SH-SY5Y (cell line): Measurements from ENCODE around the gene ZC3H18.

Experiments used
- GATA2 ChIP-seq: IDR thresholded peaks from 2 replicates; pipeline ENCODE4 v1.6.1; 2011; ENCODE audit warnings: mild to moderate bottlenecking, low read depth, low read length
- GATA3 ChIP-seq: IDR thresholded peaks from 2 replicates; pipeline ENCODE4 v1.6.1; 2011; ENCODE audit warnings: low read depth, mild to moderate bottlenecking, low read length, moderate library complexity

- no peak for TF ChIP-seq GATA3
- no peak for TF ChIP-seq GATA2
Measured at GRCh38 chr16:88597856-88598491, 27.8 kb downstream of the ZC3H18 start.
